GM12878 (cell line): ENCODE data around the gene STPG3. TPM values are rescaled to one million over a fixed set of nuclear protein-coding genes. Genes with fewer than 3 reads are reported as not detected.

ENCODE experiments used
- BHLHE40 ChIP-seq, 2 experiments: fragments of 450-650 bp in 1 of 2; IDR thresholded peaks; 2 replicates each; pipeline ENCODE4 v1.6.1; 2011 to 2017; ENCODE audit warnings: low read depth in 2 of 2, borderline replicate concordance in 1 of 2, improper control_type of control experiment in 1 of 2, low read length in 1 of 2, mild to moderate bottlenecking in 1 of 2
- CBX3 ChIP-seq: fragments of 200-600 bp; sonication (generic); IDR thresholded peaks from 2 replicates; pipeline ENCODE4 v1.6.1; 2016; ENCODE audit warnings: low read depth, borderline replicate concordance
- CEBPZ ChIP-seq: fragments of 150-350 bp; IDR thresholded peaks from 2 replicates; pipeline ENCODE4 v1.6.1; 2016; ENCODE audit warnings: low read depth, low read length
- CHD1 ChIP-seq: IDR thresholded peaks from 2 replicates; pipeline ENCODE4 v1.6.1; 2012; ENCODE audit warnings: low read depth, low read length, improper control_type of control experiment
- CHD2 ChIP-seq: IDR thresholded peaks from 2 replicates; pipeline ENCODE4 v1.6.1; 2011; ENCODE audit warnings: low read depth, low read length, improper control_type of control experiment, borderline replicate concordance
- EED ChIP-seq: sonication (generic); IDR thresholded peaks from 2 replicates; pipeline ENCODE4 v1.6.1; 2016; ENCODE audit warnings: antibody characterized with exemption, low read depth
- HCFC1 ChIP-seq: fragments of 150-350 bp; IDR thresholded peaks from 2 replicates; pipeline ENCODE4 v1.6.1; 2014; ENCODE audit warnings: low read length
- MLLT1 ChIP-seq: fragments of 450-650 bp; IDR thresholded peaks from 2 replicates; pipeline ENCODE4 v1.6.1; 2016; ENCODE audit warnings: mild to moderate bottlenecking
- RAD21 ChIP-seq: IDR thresholded peaks from 2 replicates; pipeline ENCODE4 v1.6.1; 2011; ENCODE audit warnings: mild to moderate bottlenecking, low read depth, low read length, moderate library complexity; ENCODE audit not compliant: insufficient read depth
- RBBP5 ChIP-seq: fragments of 200-600 bp; sonication (generic); conservative IDR thresholded peaks from 2 replicates; pipeline ENCODE4 v1.6.1; 2016
- RCOR1 ChIP-seq: conservative IDR thresholded peaks from 2 replicates; pipeline ENCODE4 v1.6.1; 2012; ENCODE audit warnings: low read depth, low read length, improper control_type of control experiment
- SPI1 ChIP-seq: IDR thresholded peaks from 2 replicates; pipeline ENCODE4 v1.6.1; 2011; ENCODE audit warnings: low read depth, mild to moderate bottlenecking, low read length, moderate library complexity, borderline replicate concordance; ENCODE audit not compliant: insufficient read depth
- USF2 ChIP-seq: IDR thresholded peaks from 2 replicates; pipeline ENCODE4 v1.6.1; 2011; ENCODE audit warnings: low read depth, low read length, improper control_type of control experiment, borderline replicate concordance
- YBX1 ChIP-seq: fragments of 450-650 bp; IDR thresholded peaks from 2 replicates; pipeline ENCODE4 v1.6.1; 2016; ENCODE audit warnings: antibody characterized with exemption
- ZBED1 ChIP-seq: IDR thresholded peaks from 2 replicates; pipeline ENCODE4 v1.6.1; 2016; ENCODE audit warnings: borderline replicate concordance
- ZNF24 ChIP-seq: fragments of 450-650 bp; IDR thresholded peaks from 2 replicates; pipeline ENCODE4 v1.6.1; 2017; ENCODE audit warnings: antibody characterized with exemption, mild to moderate bottlenecking
- polyA plus RNA-seq, 11 experiments: library from polyadenylated mRNA; depleted of rRNA in 4 of 11; unstranded in 6 of 11; stranded (reverse) in 5 of 11; fragments of >200 nt; fragmentation: Nextera tagmentation in 4 of 11; fragmentation: Illumina TruSeq in 1 of 11; extraction: Ambion mirVana in 4 of 11; extraction: Trizol in 1 of 11; gene quantifications; 1 replicate in 1 of 11; 2 replicates in 10 of 11; pipeline versions ENCODE4 v1.2.1 to v1.2.3, GENCODE V29; 2011 to 2016; ENCODE audit warnings: inconsistent platforms in 2 of 11, missing spikeins in 2 of 11, low read depth in 1 of 11
- total RNA-seq, 4 experiments: library from RNA; depleted of rRNA in 3 of 4; stranded (reverse); fragments of >200 nt in 3 of 4; fragmentation: Illumina TruSeq in 1 of 4; extraction: Trizol in 1 of 4; gene quantifications; 2 replicates each; pipeline versions ENCODE4 v1.2.1 to v1.2.3, GENCODE V29; 2013 to 2021

The STPG3 gene
- total and polyA plus RNA-seq, 10 of the 15 experiments (the other 5 are each of a cell fraction or from before 2014, with no cell fraction given), result not detected

GRCh38 chr9:137223078-137223970 is 27.8 kb upstream of the STPG3 start (continued):
- TF ChIP-seq CHD2, result peak; percentile 53; the same call in 1 of the 2 replicates
- no peak for TF ChIP-seq ZBED1
- peak in 1 of 2 experiments; percentile 20; a peak in 1 of 4 replicates for TF ChIP-seq BHLHE40 (IDR thresholded peaks at IDR 0.05; ENCODE audit: borderline replicate concordance in 1 of 2, low read depth in 2 of 2, low read length in 1 of 2)
- no peak for TF ChIP-seq MLLT1
- no peak for TF ChIP-seq RCOR1
- 0 out of 2 replicates have a peak, but pooled peaks have one; percentile 17 for TF ChIP-seq SPI1
- TF ChIP-seq USF2, result no peak
- TF ChIP-seq CEBPZ, result no peak
- no peak for TF ChIP-seq RBBP5
- no peak for TF ChIP-seq YBX1
- no peak for TF ChIP-seq CBX3
- no peak for TF ChIP-seq ZNF24
- TF ChIP-seq RAD21, result no peak
- TF ChIP-seq CHD1, result no peak
- TF ChIP-seq HCFC1, result peak; percentile 61; the same call in 1 of the 2 replicates
- TF ChIP-seq EED, result no peak
- TF ChIP-seq, all 136 proteins: peak for 44
